ENCODE results near the gene ASB10. TPM values are rescaled to one million over a fixed set of nuclear protein-coding genes. Genes with fewer than 3 reads are reported as not detected.

ASB10 gene, protein sequence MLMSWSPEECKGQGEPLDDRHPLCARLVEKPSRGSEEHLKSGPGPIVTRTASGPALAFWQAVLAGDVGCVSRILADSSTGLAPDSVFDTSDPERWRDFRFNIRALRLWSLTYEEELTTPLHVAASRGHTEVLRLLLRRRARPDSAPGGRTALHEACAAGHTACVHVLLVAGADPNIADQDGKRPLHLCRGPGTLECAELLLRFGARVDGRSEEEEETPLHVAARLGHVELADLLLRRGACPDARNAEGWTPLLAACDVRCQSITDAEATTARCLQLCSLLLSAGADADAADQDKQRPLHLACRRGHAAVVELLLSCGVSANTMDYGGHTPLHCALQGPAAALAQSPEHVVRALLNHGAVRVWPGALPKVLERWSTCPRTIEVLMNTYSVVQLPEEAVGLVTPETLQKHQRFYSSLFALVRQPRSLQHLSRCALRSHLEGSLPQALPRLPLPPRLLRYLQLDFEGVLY
- not detected in 2 replicates for total RNA-seq (2014; rRNA removed; shearing (Covaris generic); ENCODE audit: low replicate concordance)

- DNase-seq (ENCODE audit: low read depth), result no peak
- in situ Hi-C loops (cut with HindIII; ENCODE audit: low pct_unique_long_range_greater_than_20kb, low sequenced_read_pairs), result no loop called here
Measured at GRCh38 chr7:151186640-151187408, at the start of gene ASB10. Gene ASB10, minus strand, starts transcription at chr7:151187250. Its CDS starts 120 bp downstream, at chr7:151187130.

DNA sequence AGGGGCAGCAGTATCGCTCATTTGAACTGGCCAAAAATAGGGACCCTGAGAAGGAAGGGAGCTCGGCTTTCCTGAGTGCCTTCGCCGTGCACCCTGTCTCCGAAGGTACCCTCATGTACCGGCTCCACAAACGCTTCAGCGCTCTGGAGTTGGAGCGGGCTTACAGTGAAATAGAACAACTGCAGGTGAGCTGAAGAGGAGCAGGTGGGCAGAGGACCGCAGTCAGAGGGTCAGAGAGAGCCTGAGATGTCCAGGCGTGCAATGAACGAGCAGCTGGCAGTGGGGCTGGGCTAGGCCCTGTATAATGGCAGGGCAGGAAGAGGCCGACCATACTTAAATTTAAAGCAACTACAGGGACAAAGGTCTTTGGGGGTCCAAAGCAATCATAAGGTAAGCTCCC lies 49.4 kb upstream of the ASB10 start:
- in situ Hi-C loops (cut with HindIII; ENCODE audit: low pct_unique_long_range_greater_than_20kb, low sequenced_read_pairs), result no loop called here
- DNase-seq (ENCODE audit: low read depth), result no peak

- in situ Hi-C loops (cut with HindIII; ENCODE audit: low pct_unique_long_range_greater_than_20kb, low sequenced_read_pairs), result no loop called here
- DNase-seq (ENCODE audit: low read depth), result no peak
Measured at GRCh38 chr7:151235091-151235787, 48.2 kb upstream of the ASB10 start.

DNA sequence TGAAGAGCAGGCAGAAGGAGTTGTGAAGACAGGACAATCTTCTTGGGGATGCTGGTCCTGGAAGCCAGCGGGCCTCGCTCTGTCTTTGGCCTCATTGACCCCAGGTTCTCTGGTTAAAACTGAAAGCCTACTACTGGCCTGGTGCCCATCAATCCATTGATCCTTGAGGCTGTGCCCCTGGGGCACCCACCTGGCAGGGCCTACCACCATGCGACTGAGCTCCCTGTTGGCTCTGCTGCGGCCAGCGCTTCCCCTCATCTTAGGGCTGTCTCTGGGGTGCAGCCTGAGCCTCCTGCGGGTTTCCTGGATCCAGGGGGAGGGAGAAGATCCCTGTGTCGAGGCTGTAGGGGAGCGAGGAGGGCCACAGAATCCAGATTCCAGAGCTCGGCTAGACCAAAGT lies 46.8 kb upstream of the ASB10 start:
- in situ Hi-C loops (cut with HindIII; ENCODE audit: low pct_unique_long_range_greater_than_20kb, low sequenced_read_pairs), result no loop called here
- no peak for DNase-seq (ENCODE audit: low read depth)

- in situ Hi-C loops (cut with HindIII; ENCODE audit: low pct_unique_long_range_greater_than_20kb, low sequenced_read_pairs), result no loop called here
- DNase-seq (ENCODE audit: low read depth), result peak; percentile 69
Measured at GRCh38 chr7:151232917-151233701, 46.1 kb upstream of the ASB10 start.

- peak; percentile 69 for DNase-seq (ENCODE audit: low read depth)
- in situ Hi-C loops (cut with HindIII; ENCODE audit: low pct_unique_long_range_greater_than_20kb, low sequenced_read_pairs), result no loop called here
Measured at GRCh38 chr7:151232091-151232916, 45.3 kb upstream of the ASB10 start, which contains the start of gene CHPF2. Gene CHPF2, plus strand, starts transcription at chr7:151232483. Its CDS starts 1,529 bp downstream, at chr7:151234012.

DNA sequence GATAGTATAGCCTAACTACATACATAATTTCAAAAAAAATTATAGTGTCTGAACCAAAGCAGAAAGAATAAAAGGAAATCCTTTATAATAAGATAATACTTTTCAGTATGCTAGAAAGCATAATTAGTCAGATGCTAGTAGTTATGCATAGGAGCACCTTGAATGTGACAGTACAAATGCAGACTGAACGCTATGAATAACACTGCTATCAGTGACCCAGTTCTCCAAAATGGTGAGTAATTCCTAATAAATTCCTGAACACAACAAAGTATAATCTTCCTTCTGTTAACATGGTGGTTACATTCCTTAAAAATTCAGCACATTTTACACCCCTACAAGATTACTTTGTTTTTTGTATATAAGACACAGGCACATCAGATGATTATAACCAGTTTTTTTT lies 44.0 kb upstream of the ASB10 start:
- in situ Hi-C loops (cut with HindIII; ENCODE audit: low pct_unique_long_range_greater_than_20kb, low sequenced_read_pairs), result no loop called here
- DNase-seq (ENCODE audit: low read depth), result no peak

DNA sequence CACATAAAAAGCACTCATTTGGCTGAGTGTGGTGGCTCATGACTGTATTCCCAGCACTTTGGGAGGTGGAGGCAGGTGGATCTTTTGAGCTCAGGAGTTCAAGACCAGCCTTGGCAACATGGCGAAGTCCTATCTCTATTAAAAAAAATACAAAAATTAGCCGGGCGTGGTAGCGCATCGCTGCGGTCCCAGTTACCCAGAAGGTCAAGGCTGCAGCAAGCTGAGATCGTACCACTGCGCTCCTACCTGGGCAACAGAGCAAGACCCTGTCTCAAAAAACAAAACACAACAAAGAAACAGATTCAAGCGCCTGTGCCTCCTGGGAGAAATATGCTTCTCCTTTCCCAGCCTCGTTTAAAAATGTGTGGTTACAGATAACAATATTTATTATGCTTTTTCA lies 42.2 kb upstream of the ASB10 start:
- in situ Hi-C loops (cut with HindIII; ENCODE audit: low pct_unique_long_range_greater_than_20kb, low sequenced_read_pairs), result no loop called here

DNA sequence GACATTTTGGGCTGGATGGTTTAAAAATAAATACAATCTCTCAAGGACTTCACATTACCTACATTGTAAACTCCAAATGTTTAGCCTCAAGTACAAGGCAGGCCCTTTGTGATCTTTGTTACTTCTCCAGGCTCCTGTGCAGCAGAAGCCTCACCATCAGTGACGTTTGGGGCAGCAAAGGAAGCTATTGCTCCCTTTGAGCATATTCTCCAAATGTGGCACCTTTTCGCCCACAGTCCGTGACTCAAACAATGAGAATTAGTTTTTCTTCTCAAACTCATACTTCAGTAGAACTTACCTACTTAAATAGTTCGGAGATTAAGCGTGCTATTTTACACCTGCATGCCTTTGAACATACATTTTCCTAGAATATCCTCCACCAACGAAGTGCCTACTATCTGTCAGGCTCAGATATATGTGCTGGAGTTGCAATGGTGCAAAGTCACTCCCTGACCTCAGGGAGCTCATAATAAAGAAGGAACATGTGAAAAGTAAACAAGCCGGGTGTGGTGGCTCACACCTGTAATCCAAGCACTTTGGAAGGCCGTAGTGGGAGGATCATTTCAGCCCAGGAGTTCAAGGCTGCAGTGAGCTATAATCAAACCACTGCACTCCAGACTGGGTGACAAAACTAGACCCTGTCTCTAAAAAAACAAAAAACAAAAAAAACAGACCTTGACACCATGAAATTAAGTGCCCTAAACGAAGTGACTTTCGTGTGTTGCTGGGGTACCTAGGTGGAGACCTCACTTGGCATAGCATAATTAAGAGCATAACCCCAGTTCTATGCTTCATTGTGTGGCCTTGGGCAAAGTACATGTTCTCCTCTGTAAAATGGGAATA lies 41.2 kb upstream of the ASB10 start:
- DNase-seq (ENCODE audit: low read depth), result no peak
- in situ Hi-C loops (cut with HindIII; ENCODE audit: low pct_unique_long_range_greater_than_20kb, low sequenced_read_pairs), result no loop called here

More for the DNA sequence above, 42.2 kb upstream of the ASB10 start:
- no peak for DNase-seq (ENCODE audit: low read depth)

DNA sequence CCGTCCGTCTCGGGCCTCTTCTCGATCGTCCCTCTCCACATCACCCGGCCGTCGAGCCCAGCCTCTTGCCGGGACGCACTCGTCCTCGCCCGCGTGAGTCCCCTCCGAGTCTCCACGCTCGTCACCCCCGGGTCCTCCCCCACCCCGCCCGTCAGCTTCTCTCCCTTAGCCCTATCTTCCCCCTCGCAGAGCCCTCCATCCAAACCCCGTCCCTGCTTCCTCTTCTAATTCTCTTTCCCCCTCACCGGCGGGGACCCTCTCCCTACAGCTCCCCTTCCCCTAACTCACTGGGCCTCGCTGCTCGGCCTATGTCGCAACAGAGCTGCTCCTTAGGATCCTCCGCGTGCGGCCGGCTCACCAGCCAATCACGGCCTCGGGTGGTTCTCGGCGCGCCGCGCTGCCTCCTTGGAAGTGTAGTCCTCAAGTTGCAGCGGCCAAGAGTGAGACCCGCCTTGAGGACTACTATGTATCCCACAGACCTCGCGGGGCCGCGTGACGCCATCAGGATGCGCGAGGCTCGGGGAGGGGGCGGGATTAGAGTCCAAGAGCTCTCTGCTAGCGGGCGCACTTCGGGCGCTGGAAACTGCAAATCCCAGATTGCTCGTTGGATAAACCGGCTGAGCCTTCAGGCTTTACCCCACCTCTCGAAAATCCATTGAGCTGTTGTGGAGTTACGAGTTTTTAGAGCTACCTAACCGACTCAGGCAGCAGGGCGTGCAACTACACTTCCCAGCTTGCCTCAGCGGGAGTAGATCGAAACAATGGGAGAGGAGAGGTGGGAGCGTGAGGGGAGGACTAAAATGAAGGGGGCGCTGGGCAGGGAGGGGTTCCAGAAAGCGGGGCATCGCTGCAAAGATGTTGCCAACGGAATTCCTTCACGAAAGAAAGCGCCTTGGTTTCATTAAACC lies 40.1 kb upstream of the ASB10 start, which contains the start of gene ABCF2:
ABCF2 (minus strand) TSS at position 331 of the 908 bp plus-strand sequence. CDS start 747 bp downstream, outside the sequence.
- in situ Hi-C loops (cut with HindIII; ENCODE audit: low pct_unique_long_range_greater_than_20kb, low sequenced_read_pairs), result no loop called here
- DNase-seq (ENCODE audit: low read depth), result peak; percentile 97

DNA sequence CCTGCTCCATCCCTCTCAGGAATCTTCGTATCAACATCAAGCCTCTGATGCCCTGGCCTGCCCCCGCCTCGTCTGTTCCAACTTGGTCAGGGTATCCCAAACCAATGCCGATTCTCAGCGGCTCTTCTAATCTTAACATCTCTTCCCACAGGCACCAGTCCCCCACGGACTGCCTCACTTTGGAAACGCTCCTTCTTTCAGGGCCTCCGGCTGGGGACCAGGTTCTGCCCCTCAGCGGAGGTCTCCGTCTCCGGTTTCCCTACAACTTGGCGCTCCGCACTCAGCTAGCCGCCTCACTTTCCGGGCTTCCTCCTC lies 39.5 kb upstream of the ASB10 start:
- in situ Hi-C loops (cut with HindIII; ENCODE audit: low pct_unique_long_range_greater_than_20kb, low sequenced_read_pairs), result no loop called here
- no peak for DNase-seq (ENCODE audit: low read depth)

GRCh38 chr7:151225948-151226510 lies 39.0 kb upstream of the ASB10 start:
- DNase-seq (ENCODE audit: low read depth), result no peak
- in situ Hi-C loops (cut with HindIII; ENCODE audit: low pct_unique_long_range_greater_than_20kb, low sequenced_read_pairs), result no loop called here

GRCh38 chr7:151223728-151224127 lies 36.7 kb upstream of the ASB10 start:
- in situ Hi-C loops (cut with HindIII; ENCODE audit: low pct_unique_long_range_greater_than_20kb, low sequenced_read_pairs), result no loop called here

GRCh38 chr7:151218170-151218569 lies 31.1 kb upstream of the ASB10 start:
- in situ Hi-C loops (cut with HindIII; ENCODE audit: low pct_unique_long_range_greater_than_20kb, low sequenced_read_pairs), result no loop called here
- DNase-seq (ENCODE audit: low read depth), result no peak

More at GRCh38 chr7:151223728-151224127, 36.7 kb upstream of the ASB10 start:
- DNase-seq (ENCODE audit: low read depth), result no peak

GRCh38 chr7:151215396-151215795 lies 28.3 kb upstream of the ASB10 start:
- in situ Hi-C loops (cut with HindIII; ENCODE audit: low pct_unique_long_range_greater_than_20kb, low sequenced_read_pairs), result no loop called here
- no peak for DNase-seq (ENCODE audit: low read depth)

Data from Caki2 (cell line).